ENCODE results near the gene DDHD1. TPM values are rescaled to one million over a fixed set of nuclear protein-coding genes. Genes with fewer than 3 reads are reported as not detected.

DDHD1 gene
- total RNA-seq, 1 experiment from 2014 or later, result 15.7 TPM

GRCh38 chr14:53106768-53107167 is 46.4 kb downstream of the DDHD1 start:
- Histone ChIP-seq H3K79me1 (ENCODE audit: insufficient read depth, low read depth, low read length, poor library complexity, severe bottlenecking) (no peaks in the 10 kb centered on the region), H3K4me2 (ENCODE audit: insufficient read depth, insufficient read length, low read length) (no peak overlapping the region), H2AK5ac (ENCODE audit: insufficient read length, low read length) (no peak overlapping the region), H3K23ac (ENCODE audit: insufficient read length, low read depth, low read length) (no peak overlapping the region), H2AFZ (ENCODE audit: low read length) (no peak overlapping the region), H3K4ac (ENCODE audit: low read depth, low read length) (no peak overlapping the region), H2BK15ac (ENCODE audit: low read depth, low read length) (no peak overlapping the region), H3T11ph (ENCODE audit: low read length) (no peak overlapping the region), H3K9ac (ENCODE audit: extremely low read depth, insufficient read length, low read length) (no peak overlapping the region), H2BK20ac (ENCODE audit: low read depth, low read length, poor library complexity, severe bottlenecking) (no peak overlapping the region), H3K23me2 (ENCODE audit: insufficient read length, low read depth, low read length, poor library complexity, severe bottlenecking) (no peaks in the 10 kb centered on the region), H3K27me3 (ENCODE audit: insufficient read depth, low read length) (no peaks in the 10 kb centered on the region), H3K9me3 (ENCODE audit: control insufficient read depth, low read depth, low read length) (no peaks in the 10 kb centered on the region), H3K56ac (ENCODE audit: insufficient read length, low read depth, low read length) (no peak overlapping the region), H4K8ac (replicated peaks; ENCODE audit: insufficient read length, low read depth, low read length) (no peak overlapping the region), H3K79me2 (ENCODE audit: insufficient read depth, low read length) (no peaks in the 10 kb centered on the region), H3K18ac (ENCODE audit: insufficient read length, low read depth, low read length) (no peak overlapping the region), H3K27ac (ENCODE audit: insufficient read length, low read depth, low read length) (no peak overlapping the region), H3K14ac (ENCODE audit: insufficient read depth, low read length) (no peak overlapping the region), H4K20me1 (ENCODE audit: control insufficient read depth, insufficient read depth, insufficient read length) (no peaks in the 10 kb centered on the region), H2BK12ac (ENCODE audit: insufficient read length, low read depth, low read length) (no peak overlapping the region), H4K91ac (ENCODE audit: insufficient read length, low read depth, low read length) (no peak overlapping the region), H2BK120ac (ENCODE audit: low read depth, low read length, poor library complexity, severe bottlenecking) (no peak overlapping the region), H4K5ac (ENCODE audit: insufficient read length, low read depth, low read length) (no peak overlapping the region), H2BK5ac (ENCODE audit: insufficient read length, low read length) (no peak overlapping the region), H3K4me1 (ENCODE audit: insufficient read depth, low read length) (no peaks in the 10 kb centered on the region)
- Mint-ChIP-seq H3K9me3 (peaks cover 4 to 10% of the 10 kb centered on the region in 2 experiments), H3K27ac (no peak overlapping the region), H3K4me3 (no peak overlapping the region), H3K36me3 (ENCODE audit: insufficient read depth in 1 of 3, low read depth in 3 of 3) (peaks cover 3 to 8% (median 7%) of the 10 kb centered on the region in 3 experiments; a peak in 5 of 7 replicates), H3K4me1 (peaks cover 6 to 8% of the 10 kb centered on the region in 2 experiments), H3K27me3 (ENCODE audit: low read depth) (no peaks in the 10 kb centered on the region)
- WGBS (ENCODE audit: extremely low coverage, insufficient read length, low lambda C conversion rate), result no CpG with 5 or more reads among the region's 1 CpG
- DNase-seq, result no peak
- no peak for TF ChIP-seq CTCF (conservative IDR thresholded peaks at IDR 0.05)
